GM12878 (cell line): ENCODE data around the gene ZNF396. TPM values are rescaled to one million over a fixed set of nuclear protein-coding genes. Genes with fewer than 3 reads are reported as not detected.

Experiments used
- BRCA1 ChIP-seq: IDR thresholded peaks from 2 replicates; pipeline ENCODE4 v1.6.1; 2011; ENCODE audit warnings: low read depth, low read length, improper control_type of control experiment
- JUND ChIP-seq: IDR thresholded peaks from 2 replicates; pipeline ENCODE4 v1.6.1; 2012; ENCODE audit warnings: low read depth, mild to moderate bottlenecking, low read length, improper control_type of control experiment, moderate library complexity
- KAT2A ChIP-seq: conservative IDR thresholded peaks from 2 replicates; pipeline ENCODE4 v1.6.1; 2011; ENCODE audit warnings: low read depth, low read length; ENCODE audit not compliant: control insufficient read depth
- MYB ChIP-seq: fragments of 150-350 bp; IDR thresholded peaks from 2 replicates; pipeline ENCODE4 v1.6.1; 2014; ENCODE audit warnings: mild to moderate bottlenecking, low read depth, low read length, borderline replicate concordance
- NFXL1 ChIP-seq: fragments of 450-650 bp; IDR thresholded peaks from 2 replicates; pipeline ENCODE4 v1.6.1; 2017; ENCODE audit warnings: antibody characterized with exemption, mild to moderate bottlenecking, borderline replicate concordance
- NFYA ChIP-seq: IDR thresholded peaks from 2 replicates; pipeline ENCODE4 v1.6.1; 2011; ENCODE audit warnings: low read depth, mild to moderate bottlenecking, low read length, improper control_type of control experiment, borderline replicate concordance
- NFYB ChIP-seq: IDR thresholded peaks from 2 replicates; pipeline ENCODE4 v1.6.1; 2011; ENCODE audit warnings: low read depth, mild to moderate bottlenecking, low read length, improper control_type of control experiment, moderate library complexity; ENCODE audit not compliant: insufficient read depth
- POLR2AphosphoS5 ChIP-seq: IDR thresholded peaks from 2 replicates; pipeline ENCODE4 v1.6.1; 2011; ENCODE audit warnings: mild to moderate bottlenecking, low read length, inconsistent platforms
- RELA ChIP-seq: fragments of 450-650 bp; IDR thresholded peaks from 2 replicates; pipeline ENCODE4 v1.8.0; 2014; ENCODE audit warnings: borderline replicate concordance; ENCODE audit not compliant: partially characterized antibody
- SIN3A ChIP-seq: IDR thresholded peaks from 2 replicates; pipeline ENCODE4 v1.6.1; 2012; ENCODE audit warnings: low read depth, low read length, improper control_type of control experiment
- SMAD1 ChIP-seq: fragments of 450-650 bp; IDR thresholded peaks from 2 replicates; pipeline ENCODE4 v1.6.1; 2018; ENCODE audit warnings: mild to moderate bottlenecking, low read depth; ENCODE audit not compliant: partially characterized antibody
- TCF12 ChIP-seq: IDR thresholded peaks from 2 replicates; pipeline ENCODE4 v1.6.1; 2011; ENCODE audit warnings: low read depth, mild to moderate bottlenecking, low read length
- polyA plus RNA-seq, 11 experiments: library from polyadenylated mRNA; depleted of rRNA in 4 of 11; unstranded in 6 of 11; stranded (reverse) in 5 of 11; fragments of >200 nt; fragmentation: Nextera tagmentation in 4 of 11; fragmentation: Illumina TruSeq in 1 of 11; extraction: Ambion mirVana in 4 of 11; extraction: Trizol in 1 of 11; gene quantifications; 1 replicate in 1 of 11; 2 replicates in 10 of 11; pipeline versions ENCODE4 v1.2.1 to v1.2.3, GENCODE V29; 2011 to 2016; ENCODE audit warnings: inconsistent platforms in 2 of 11, missing spikeins in 2 of 11, low read depth in 1 of 11
- total RNA-seq, 4 experiments: library from RNA; depleted of rRNA in 3 of 4; stranded (reverse); fragments of >200 nt in 3 of 4; fragmentation: Illumina TruSeq in 1 of 4; extraction: Trizol in 1 of 4; gene quantifications; 2 replicates each; pipeline versions ENCODE4 v1.2.1 to v1.2.3, GENCODE V29; 2013 to 2021
- TF ChIP-seq, protein P1 (sequence below): fragments of 450-650 bp; IDR thresholded peaks from 2 replicates; pipeline ENCODE4 v1.6.1; 2014; ENCODE audit warnings: mild to moderate bottlenecking
- TF ChIP-seq, protein P2 (sequence below): fragments of 450-650 bp; formaldehyde crosslinking; IDR thresholded peaks from 2 replicates; pipeline ENCODE4 v1.4.0; 2020; ENCODE audit warnings: mild to moderate bottlenecking, moderate library complexity
- TF ChIP-seq, protein P3 (sequence below): fragments of 150-350 bp; IDR thresholded peaks from 2 replicates; pipeline ENCODE4 v1.6.1; 2016; ENCODE audit warnings: low read depth, low read length
- TF ChIP-seq, protein P4 (sequence below): fragments of 450-650 bp; IDR thresholded peaks from 2 replicates; pipeline ENCODE4 v1.6.1; 2017; ENCODE audit warnings: antibody characterized with exemption, mild to moderate bottlenecking, moderate library complexity
- TF ChIP-seq, protein P5 (sequence below): IDR thresholded peaks from 2 replicates; pipeline ENCODE4 v1.6.1; 2011; ENCODE audit warnings: low read depth, low read length, improper control_type of control experiment, borderline replicate concordance

ZNF396 gene
- total and polyA plus RNA-seq, 10 of the 15 experiments (the other 5 are each of a cell fraction or from before 2014, with no cell fraction given): 0.14 to 0.79 (median 0.47) TPM

DNA sequence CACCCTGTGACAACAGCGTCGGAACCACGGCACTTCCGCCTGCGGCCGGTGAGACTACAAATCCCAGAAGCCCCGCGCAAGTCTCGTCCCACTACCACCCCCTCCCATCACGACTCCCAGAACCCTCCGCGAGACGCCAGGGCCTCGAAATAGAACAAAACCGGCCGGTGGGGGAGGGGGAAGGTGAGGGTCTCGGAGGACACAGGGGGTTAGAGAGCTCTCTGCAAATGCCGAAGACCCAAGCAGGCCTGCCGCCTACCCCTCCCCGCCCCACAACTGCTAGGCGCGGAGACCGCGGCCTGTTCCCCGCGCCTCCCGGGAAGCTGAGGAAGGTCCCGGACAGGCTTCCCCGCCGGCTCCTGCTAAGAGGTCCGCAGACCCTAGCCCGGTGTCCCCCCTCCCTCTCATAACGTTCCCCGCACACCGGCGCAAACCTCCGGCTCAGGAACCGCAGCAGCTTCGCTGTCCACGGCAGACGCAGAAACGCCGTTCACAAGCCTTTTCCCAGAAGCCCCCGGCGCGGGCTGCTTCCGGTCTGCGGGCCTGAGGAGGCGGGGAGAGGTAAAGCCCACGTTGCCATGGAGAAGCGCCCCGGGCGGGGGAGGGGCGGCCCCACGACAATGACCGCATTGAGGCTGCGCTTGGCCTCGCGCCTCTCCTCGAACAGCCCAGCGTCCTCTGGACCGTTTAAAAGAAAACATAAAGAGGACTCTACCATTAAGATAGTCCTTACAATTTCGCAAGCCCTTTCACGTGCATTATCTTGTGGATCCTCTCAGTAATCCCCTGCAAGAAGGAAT, 33.0 kb downstream of the ZNF396 start, which contains the start of gene ZNF24 (continued):
- TF ChIP-seq, protein P1, sequence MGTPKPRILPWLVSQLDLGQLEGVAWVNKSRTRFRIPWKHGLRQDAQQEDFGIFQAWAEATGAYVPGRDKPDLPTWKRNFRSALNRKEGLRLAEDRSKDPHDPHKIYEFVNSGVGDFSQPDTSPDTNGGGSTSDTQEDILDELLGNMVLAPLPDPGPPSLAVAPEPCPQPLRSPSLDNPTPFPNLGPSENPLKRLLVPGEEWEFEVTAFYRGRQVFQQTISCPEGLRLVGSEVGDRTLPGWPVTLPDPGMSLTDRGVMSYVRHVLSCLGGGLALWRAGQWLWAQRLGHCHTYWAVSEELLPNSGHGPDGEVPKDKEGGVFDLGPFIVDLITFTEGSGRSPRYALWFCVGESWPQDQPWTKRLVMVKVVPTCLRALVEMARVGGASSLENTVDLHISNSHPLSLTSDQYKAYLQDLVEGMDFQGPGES: 0 out of 2 replicates have a peak, but pooled peaks have one; percentile 14
- TF ChIP-seq, protein P2, sequence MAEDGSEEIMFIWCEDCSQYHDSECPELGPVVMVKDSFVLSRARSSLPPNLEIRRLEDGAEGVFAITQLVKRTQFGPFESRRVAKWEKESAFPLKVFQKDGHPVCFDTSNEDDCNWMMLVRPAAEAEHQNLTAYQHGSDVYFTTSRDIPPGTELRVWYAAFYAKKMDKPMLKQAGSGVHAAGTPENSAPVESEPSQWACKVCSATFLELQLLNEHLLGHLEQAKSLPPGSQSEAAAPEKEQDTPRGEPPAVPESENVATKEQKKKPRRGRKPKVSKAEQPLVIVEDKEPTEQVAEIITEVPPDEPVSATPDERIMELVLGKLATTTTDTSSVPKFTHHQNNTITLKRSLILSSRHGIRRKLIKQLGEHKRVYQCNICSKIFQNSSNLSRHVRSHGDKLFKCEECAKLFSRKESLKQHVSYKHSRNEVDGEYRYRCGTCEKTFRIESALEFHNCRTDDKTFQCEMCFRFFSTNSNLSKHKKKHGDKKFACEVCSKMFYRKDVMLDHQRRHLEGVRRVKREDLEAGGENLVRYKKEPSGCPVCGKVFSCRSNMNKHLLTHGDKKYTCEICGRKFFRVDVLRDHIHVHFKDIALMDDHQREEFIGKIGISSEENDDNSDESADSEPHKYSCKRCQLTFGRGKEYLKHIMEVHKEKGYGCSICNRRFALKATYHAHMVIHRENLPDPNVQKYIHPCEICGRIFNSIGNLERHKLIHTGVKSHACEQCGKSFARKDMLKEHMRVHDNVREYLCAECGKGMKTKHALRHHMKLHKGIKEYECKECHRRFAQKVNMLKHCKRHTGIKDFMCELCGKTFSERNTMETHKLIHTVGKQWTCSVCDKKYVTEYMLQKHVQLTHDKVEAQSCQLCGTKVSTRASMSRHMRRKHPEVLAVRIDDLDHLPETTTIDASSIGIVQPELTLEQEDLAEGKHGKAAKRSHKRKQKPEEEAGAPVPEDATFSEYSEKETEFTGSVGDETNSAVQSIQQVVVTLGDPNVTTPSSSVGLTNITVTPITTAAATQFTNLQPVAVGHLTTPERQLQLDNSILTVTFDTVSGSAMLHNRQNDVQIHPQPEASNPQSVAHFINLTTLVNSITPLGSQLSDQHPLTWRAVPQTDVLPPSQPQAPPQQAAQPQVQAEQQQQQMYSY (CRISPR knock-in tag): no peak
- TF ChIP-seq POLR2AphosphoS5: peak; percentile 92
- peak; percentile 88 for TF ChIP-seq SIN3A
- TF ChIP-seq, protein P3, sequence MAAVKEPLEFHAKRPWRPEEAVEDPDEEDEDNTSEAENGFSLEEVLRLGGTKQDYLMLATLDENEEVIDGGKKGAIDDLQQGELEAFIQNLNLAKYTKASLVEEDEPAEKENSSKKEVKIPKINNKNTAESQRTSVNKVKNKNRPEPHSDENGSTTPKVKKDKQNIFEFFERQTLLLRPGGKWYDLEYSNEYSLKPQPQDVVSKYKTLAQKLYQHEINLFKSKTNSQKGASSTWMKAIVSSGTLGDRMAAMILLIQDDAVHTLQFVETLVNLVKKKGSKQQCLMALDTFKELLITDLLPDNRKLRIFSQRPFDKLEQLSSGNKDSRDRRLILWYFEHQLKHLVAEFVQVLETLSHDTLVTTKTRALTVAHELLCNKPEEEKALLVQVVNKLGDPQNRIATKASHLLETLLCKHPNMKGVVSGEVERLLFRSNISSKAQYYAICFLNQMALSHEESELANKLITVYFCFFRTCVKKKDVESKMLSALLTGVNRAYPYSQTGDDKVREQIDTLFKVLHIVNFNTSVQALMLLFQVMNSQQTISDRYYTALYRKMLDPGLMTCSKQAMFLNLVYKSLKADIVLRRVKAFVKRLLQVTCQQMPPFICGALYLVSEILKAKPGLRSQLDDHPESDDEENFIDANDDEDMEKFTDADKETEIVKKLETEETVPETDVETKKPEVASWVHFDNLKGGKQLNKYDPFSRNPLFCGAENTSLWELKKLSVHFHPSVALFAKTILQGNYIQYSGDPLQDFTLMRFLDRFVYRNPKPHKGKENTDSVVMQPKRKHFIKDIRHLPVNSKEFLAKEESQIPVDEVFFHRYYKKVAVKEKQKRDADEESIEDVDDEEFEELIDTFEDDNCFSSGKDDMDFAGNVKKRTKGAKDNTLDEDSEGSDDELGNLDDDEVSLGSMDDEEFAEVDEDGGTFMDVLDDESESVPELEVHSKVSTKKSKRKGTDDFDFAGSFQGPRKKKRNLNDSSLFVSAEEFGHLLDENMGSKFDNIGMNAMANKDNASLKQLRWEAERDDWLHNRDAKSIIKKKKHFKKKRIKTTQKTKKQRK: no peak
- TF ChIP-seq, protein P4, sequence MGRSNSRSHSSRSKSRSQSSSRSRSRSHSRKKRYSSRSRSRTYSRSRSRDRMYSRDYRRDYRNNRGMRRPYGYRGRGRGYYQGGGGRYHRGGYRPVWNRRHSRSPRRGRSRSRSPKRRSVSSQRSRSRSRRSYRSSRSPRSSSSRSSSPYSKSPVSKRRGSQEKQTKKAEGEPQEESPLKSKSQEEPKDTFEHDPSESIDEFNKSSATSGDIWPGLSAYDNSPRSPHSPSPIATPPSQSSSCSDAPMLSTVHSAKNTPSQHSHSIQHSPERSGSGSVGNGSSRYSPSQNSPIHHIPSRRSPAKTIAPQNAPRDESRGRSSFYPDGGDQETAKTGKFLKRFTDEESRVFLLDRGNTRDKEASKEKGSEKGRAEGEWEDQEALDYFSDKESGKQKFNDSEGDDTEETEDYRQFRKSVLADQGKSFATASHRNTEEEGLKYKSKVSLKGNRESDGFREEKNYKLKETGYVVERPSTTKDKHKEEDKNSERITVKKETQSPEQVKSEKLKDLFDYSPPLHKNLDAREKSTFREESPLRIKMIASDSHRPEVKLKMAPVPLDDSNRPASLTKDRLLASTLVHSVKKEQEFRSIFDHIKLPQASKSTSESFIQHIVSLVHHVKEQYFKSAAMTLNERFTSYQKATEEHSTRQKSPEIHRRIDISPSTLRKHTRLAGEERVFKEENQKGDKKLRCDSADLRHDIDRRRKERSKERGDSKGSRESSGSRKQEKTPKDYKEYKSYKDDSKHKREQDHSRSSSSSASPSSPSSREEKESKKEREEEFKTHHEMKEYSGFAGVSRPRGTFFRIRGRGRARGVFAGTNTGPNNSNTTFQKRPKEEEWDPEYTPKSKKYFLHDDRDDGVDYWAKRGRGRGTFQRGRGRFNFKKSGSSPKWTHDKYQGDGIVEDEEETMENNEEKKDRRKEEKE: no peak
- TF ChIP-seq BRCA1: no peak
- TF ChIP-seq, protein P5, sequence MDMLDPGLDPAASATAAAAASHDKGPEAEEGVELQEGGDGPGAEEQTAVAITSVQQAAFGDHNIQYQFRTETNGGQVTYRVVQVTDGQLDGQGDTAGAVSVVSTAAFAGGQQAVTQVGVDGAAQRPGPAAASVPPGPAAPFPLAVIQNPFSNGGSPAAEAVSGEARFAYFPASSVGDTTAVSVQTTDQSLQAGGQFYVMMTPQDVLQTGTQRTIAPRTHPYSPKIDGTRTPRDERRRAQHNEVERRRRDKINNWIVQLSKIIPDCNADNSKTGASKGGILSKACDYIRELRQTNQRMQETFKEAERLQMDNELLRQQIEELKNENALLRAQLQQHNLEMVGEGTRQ: no peak
- TF ChIP-seq KAT2A: no peak
- TF ChIP-seq NFYA: no peak
- TF ChIP-seq MYB: no peak
- TF ChIP-seq NFYB: no peak
- no peak for TF ChIP-seq NFXL1
- TF ChIP-seq JUND: no peak
- TF ChIP-seq SMAD1: peak; percentile 70
- TF ChIP-seq TCF12: peak; percentile 49; the same call in 1 of the 2 replicates
- TF ChIP-seq RELA: no peak
